ENCODE data around the gene LPIN3. TPM values are rescaled to one million over a fixed set of nuclear protein-coding genes. Genes with fewer than 3 reads are reported as not detected.

The LPIN3 gene
- total RNA-seq, 2 experiments from 2014 or later: 2.2 to 2.5 TPM

DNA sequence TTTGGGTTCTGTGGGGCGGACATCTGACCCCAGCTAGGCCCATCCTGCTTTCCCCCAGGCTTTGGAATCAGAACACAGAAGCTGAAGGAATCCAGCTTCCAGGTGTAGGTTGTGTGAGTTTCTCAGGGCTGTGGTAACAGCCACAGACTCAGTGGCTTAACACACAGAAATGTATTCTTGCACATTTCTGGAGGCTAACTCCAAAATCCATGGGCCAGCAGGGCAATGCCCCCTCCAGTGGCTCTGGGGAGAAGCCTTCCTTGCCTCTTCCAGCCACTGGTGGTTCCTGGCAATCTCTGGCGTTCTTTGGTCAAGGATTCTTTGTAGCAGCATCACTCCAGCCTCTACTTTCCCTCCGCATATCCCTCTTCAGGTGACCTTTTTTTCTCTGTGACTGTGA lies 27.3 kb downstream of the LPIN3 start:
- DNase-seq: no peak
- Mint-ChIP-seq H3K9me3 (peaks cover 7% of the 10 kb centered on the region), H3K36me3 (peaks cover 4% of the 10 kb centered on the region), H3K4me1 (no peaks in the 10 kb centered on the region), H3K27me3 (peaks cover 48% of the 10 kb centered on the region), H3K27ac (no peak overlapping the region), H3K4me3 (no peak overlapping the region)
- ATAC-seq (ENCODE audit: low read depth): no peak
- POLR2A ChIA-PET: interaction anchor here (1.1 kb wide), 1 partner anchor 10 kb away, joined by 3 read pairs; no protein-coding TSS in a partner anchor

DNA sequence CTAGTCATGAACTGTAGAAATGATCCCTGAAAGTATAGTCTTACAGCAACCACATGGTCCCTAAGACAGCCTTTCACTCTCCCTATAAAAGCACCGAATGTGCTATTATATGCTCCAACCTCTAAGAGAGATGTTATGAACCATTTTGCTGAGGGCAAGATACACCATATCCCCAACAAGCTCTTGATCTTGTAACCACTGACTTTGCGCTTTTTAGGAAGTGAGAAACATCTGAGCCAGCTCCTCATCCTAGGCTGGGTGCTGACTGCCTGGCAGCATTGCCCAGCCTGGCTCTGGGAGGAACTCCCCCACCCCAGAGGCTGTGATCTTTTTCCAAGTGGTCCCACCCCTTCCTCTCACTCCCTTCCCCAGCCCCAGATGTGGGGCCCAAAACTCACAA lies 29.1 kb downstream of the LPIN3 start:
- H3K27ac Mint-ChIP-seq: no peak overlapping the region

DNA sequence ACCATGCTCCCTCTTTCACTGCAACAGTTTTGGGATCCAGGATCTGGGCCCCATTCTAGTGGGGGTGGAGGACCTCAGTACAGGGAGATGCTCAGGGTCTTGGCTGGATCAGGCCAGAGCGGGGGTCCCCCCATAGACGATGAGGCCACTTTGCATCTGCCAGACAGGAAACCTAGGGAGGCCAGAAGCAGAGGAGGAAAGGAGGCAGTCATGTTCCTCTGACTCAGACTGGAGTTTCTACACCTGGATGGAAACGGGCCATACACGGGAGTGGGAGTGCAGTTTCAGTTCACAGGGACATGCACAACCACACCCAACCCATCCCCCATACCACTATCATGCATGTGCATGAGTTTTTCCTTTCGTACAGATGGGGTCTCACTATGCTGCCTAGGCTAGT lies 29.6 kb downstream of the LPIN3 start:
- ATAC-seq (ENCODE audit: low read depth) (no peak), DNase-seq (no peak)
- Mint-ChIP-seq H3K36me3 (peaks cover 4% of the 10 kb centered on the region), H3K4me3 (no peak overlapping the region), H3K4me1 (no peaks in the 10 kb centered on the region), H3K9me3 (peaks cover 7% of the 10 kb centered on the region), H3K27me3 (peaks cover 46% of the 10 kb centered on the region), H3K27ac (no peak overlapping the region)
- POLR2A ChIA-PET: no interaction called here

More for the DNA sequence above, 29.1 kb downstream of the LPIN3 start:
- POLR2A ChIA-PET: no interaction called here
- H3K36me3 Mint-ChIP-seq: peaks cover 4% of the 10 kb centered on the region
- H3K4me1 Mint-ChIP-seq: no peaks in the 10 kb centered on the region
- no peak overlapping the region for H3K4me3 Mint-ChIP-seq
- ATAC-seq (ENCODE audit: low read depth) (no peak), DNase-seq (no peak)
- peaks cover 7% of the 10 kb centered on the region for H3K9me3 Mint-ChIP-seq
- peaks cover 51% of the 10 kb centered on the region for H3K27me3 Mint-ChIP-seq

DNA sequence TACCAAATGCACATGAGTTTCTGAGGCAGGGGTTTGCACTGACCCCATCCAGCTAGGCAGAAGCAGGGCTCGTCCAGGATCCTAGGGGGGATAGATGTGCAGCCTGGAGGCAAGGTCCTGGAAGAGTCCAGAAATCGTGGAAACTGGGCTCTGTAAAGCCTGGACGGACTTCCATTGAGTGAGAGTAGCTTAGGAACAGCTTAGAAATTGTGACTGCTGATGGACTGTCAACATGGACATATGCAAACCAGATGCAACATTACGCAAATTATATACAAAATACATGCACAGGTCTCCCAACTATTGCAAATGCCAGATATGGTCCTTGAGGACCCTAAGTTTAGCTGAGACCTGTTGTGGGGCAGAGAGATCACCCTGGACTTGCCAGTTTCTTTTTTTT lies 30.8 kb downstream of the LPIN3 start:
- peaks cover 42% of the 10 kb centered on the region for H3K27me3 Mint-ChIP-seq

DNA sequence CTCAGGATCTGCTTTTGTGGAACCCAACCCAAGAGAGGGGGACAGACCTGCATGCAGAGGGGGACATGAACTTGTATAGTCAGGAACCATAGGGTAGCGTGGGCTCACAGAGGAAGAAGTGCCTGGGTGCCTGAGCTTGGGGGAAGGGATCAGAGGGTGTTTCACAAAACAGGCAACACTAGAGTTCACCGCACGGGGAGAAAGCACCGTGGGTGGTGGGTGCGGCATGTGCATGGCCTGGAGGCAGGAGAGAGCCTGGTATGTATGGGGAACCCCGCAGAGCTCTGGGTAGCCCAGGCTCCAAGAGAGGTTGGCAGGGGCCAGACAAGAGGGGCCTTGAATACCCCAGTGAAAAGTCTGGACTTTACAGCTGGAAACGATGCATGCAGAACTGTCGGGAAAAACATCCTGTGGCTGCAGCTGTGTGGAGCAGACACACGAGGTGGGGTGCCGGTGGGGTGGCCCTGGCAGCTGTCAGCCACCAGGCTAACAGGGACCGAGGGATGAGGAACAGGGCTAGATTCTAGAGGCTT lies 32.7 kb downstream of the LPIN3 start:
- POLR2A ChIA-PET: no interaction called here
- H3K36me3 Mint-ChIP-seq: peaks cover 4% of the 10 kb centered on the region
- peaks cover 46% of the 10 kb centered on the region for H3K27me3 Mint-ChIP-seq
- H3K4me3 Mint-ChIP-seq: no peak overlapping the region
- ATAC-seq (ENCODE audit: low read depth) (no peak), DNase-seq (no peak)
- peaks cover 5% of the 10 kb centered on the region for H3K4me1 Mint-ChIP-seq
- H3K27ac Mint-ChIP-seq: no peak overlapping the region
- peaks cover 7% of the 10 kb centered on the region for H3K9me3 Mint-ChIP-seq

More for the DNA sequence above, 30.8 kb downstream of the LPIN3 start:
- DNase-seq: no peak
- no peak for ATAC-seq (ENCODE audit: low read depth)
- no peak overlapping the region for H3K27ac Mint-ChIP-seq
- H3K9me3 Mint-ChIP-seq: peaks cover 7% of the 10 kb centered on the region
- POLR2A ChIA-PET: no interaction called here
- H3K4me3 Mint-ChIP-seq: no peak overlapping the region
- H3K4me1 Mint-ChIP-seq: no peaks in the 10 kb centered on the region
- peaks cover 4% of the 10 kb centered on the region for H3K36me3 Mint-ChIP-seq

DNA sequence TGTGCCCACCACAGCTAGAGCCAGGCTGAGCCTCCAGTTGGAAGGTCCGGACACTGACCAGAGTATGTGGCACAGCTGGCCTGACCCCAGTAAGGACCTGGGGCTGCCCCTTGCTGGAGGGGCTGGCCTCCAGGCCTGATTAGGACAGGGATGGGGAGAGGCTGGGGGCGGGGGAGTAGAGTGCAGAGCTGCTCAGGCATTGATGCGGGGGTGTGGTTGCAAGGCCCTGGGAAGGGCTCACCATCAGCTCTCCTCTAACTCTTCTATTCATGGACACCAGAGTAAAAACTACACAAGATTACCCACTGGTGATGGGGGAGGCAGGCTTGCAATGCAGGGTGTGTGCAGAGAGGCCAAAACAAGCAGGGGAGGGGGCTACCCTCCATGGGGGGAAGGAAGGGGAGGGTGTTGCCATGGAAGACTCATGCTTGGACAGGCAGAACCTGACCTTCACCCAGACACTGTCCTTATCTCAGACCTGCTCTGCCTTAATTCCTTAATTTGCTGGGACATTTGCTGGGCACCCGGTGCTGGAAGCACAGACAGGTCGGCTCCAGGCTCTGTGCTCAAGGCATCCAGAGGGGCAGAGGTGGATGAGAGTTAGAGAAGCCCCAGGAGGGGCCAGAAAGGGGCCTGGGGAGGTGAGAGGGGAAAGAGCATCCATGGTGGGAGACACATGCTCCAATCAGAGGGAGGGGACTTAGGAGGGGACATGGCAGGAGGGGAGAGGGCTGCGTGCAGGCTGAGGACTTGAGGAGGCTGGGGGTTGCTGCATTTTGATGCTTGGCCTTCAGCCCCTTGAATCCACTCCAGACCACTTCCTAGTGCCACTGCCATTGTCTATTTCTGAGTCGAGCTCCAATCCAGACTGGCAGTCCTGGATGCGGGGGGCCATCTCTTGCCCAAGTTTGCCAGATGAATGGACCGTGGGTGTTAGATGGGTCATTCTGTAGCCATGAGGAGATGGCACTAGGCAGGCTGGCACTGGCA lies 33.6 kb downstream of the LPIN3 start:
- Mint-ChIP-seq H3K27ac (no peak overlapping the region), H3K4me1 (peaks cover 5% of the 10 kb centered on the region), H3K9me3 (peaks cover 7% of the 10 kb centered on the region), H3K4me3 (no peak overlapping the region), H3K27me3 (peaks cover 46% of the 10 kb centered on the region), H3K36me3 (peaks cover 4% of the 10 kb centered on the region)
- POLR2A ChIA-PET: no interaction called here
- DNase-seq (no peak), ATAC-seq (ENCODE audit: low read depth) (no peak)

DNA sequence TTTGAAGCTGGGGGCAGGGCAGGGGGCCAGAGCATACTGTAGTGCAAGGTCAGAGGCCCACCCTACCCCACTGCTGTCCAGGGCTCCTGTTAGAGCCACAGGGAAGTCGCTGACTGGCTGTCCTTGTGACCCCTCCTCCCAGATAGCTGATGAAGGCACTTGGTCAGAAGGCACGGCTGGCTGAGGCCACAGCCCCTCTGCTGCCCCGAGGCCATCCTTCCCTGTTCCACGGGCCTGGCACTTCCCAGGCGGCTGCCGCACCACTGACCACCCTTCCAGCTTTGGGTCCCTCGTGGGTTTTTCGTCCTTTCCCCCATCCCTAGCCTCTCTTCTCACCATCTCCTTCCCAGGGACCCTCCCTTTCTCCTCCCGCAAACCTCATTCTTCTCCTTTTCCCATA lies 35.2 kb downstream of the LPIN3 start:
- H3K4me3 Mint-ChIP-seq: no peak overlapping the region
- H3K4me1 Mint-ChIP-seq: peaks cover 9% of the 10 kb centered on the region
- DNase-seq (no peak), ATAC-seq (ENCODE audit: low read depth) (no peak)
- POLR2A ChIA-PET: no interaction called here
- H3K27ac Mint-ChIP-seq: no peak overlapping the region
- peaks cover 56% of the 10 kb centered on the region for H3K27me3 Mint-ChIP-seq
- peaks cover 4% of the 10 kb centered on the region for H3K36me3 Mint-ChIP-seq
- peaks cover 6% of the 10 kb centered on the region for H3K9me3 Mint-ChIP-seq

DNA sequence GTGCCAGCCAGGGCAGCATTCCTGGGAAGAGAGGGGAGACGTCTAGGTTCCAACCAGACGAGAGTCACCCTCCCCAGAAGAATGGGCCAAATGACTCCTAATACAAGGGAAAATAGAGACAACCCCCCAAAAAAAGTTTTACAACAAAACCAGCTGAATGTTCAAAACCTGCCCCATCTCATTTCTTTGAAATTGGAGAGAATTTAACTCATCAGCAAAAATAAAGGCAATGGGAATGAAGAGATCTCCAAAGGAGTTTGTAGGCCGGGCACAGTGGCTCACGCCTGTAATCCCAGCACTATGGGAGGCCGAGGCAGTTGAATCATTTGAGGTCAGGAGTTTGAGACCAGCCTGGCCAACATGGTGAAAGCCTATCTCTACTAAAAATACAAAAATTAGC lies 35.7 kb downstream of the LPIN3 start:
- DNase-seq: no peak
- Mint-ChIP-seq H3K9me3 (peaks cover 2% of the 10 kb centered on the region), H3K27ac (no peak overlapping the region), H3K27me3 (peaks cover 56% of the 10 kb centered on the region), H3K36me3 (peaks cover under 1% of the 10 kb centered on the region), H3K4me3 (no peak overlapping the region), H3K4me1 (peaks cover 9% of the 10 kb centered on the region)
- no peak for ATAC-seq (ENCODE audit: low read depth)
- POLR2A ChIA-PET: no interaction called here

DNA sequence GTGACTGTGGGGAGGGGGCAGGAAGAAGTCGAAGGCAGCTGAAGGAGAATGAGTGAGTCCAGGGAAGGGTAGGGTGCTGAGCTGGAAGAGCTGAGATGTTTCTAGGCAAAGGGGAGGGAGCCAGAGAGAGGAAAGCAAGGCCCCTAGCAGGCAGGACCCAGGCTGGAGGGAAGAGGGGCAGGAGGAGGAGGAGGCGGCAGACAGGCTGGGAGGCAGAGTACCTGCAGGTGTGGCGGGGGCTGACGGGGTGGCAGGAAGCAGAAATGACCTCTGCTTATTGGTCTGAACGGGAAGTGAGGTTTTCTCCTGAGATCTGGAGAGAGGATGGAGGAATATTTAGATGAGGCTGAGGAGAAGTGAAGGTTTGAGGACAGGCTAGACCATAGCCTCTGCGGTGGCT lies 36.7 kb downstream of the LPIN3 start:
- no peaks in the 10 kb centered on the region for H3K36me3 Mint-ChIP-seq
- POLR2A ChIA-PET: no interaction called here
- H3K27me3 Mint-ChIP-seq: peaks cover 59% of the 10 kb centered on the region
- H3K4me1 Mint-ChIP-seq: peaks cover 9% of the 10 kb centered on the region
- no peak for ATAC-seq (ENCODE audit: low read depth)
- peaks cover 1% of the 10 kb centered on the region for H3K9me3 Mint-ChIP-seq
- no peak overlapping the region for H3K27ac Mint-ChIP-seq
- no peak for DNase-seq
- no peak overlapping the region for H3K4me3 Mint-ChIP-seq

DNA sequence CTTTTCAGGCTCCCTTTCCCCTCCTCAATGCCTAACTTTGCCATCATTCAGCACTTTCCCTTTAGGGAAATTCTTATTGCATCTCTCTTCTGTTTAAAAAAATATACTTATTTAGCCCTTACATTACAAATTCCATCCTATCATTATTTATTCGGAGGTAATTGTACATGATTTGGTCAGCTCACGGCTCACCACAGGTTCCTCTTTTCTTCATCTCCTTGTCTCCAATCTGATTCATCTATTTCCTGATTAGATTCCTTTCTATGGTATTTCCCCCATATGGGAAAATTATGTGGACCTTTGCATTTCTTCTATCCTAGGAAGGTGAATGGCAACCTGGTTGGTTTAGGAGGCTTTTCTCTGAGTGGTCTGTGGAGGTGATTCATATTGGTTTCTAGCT lies 38.9 kb downstream of the LPIN3 start:
- Mint-ChIP-seq H3K36me3 (no peaks in the 10 kb centered on the region), H3K27me3 (peaks cover 54% of the 10 kb centered on the region), H3K4me1 (peaks cover 9% of the 10 kb centered on the region), H3K27ac (no peak overlapping the region), H3K4me3 (no peak overlapping the region), H3K9me3 (peaks cover 2% of the 10 kb centered on the region)
- DNase-seq (no peak), ATAC-seq (ENCODE audit: low read depth) (no peak)
- POLR2A ChIA-PET: no interaction called here

DNA sequence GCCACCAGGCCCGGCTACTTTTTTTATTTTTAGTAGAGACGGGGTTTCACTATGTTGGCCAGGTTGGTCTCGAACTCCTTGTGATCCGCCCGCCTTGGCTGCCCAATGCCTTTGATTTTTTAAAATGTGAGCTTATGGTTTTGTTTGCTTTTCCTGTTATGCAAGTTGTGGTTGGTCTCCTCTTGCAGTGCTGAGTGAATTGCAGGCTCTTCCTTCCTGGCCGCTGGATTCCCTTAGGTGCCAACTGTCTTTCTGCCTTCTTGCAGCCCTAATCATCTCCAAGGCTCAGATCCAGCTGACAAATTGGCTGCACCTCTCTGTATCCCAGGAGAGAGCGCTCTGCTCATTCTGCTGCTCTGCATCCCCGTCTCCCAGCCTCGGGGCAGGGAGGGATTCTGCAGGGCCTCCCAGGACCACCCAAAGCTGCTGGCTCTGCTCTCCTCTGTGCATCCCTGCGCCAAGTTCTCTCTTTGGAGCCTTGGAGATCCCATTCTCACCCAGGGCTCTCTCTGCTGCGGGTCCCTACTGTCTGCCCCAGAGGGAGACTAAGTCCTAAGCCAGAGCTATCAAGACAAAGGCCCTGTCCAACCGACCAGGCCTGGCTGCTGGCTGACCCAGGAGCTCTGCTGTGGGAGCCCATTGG lies 40.1 kb downstream of the LPIN3 start:
- H3K4me1 Mint-ChIP-seq: peaks cover 9% of the 10 kb centered on the region
- no peaks in the 10 kb centered on the region for H3K36me3 Mint-ChIP-seq
- H3K9me3 Mint-ChIP-seq: peaks cover 2% of the 10 kb centered on the region
- ATAC-seq (ENCODE audit: low read depth) (no peak), DNase-seq (no peak)
- no peak overlapping the region for H3K27ac Mint-ChIP-seq
- POLR2A ChIA-PET: no interaction called here
- no peak overlapping the region for H3K4me3 Mint-ChIP-seq
- H3K27me3 Mint-ChIP-seq: peaks cover 54% of the 10 kb centered on the region

DNA sequence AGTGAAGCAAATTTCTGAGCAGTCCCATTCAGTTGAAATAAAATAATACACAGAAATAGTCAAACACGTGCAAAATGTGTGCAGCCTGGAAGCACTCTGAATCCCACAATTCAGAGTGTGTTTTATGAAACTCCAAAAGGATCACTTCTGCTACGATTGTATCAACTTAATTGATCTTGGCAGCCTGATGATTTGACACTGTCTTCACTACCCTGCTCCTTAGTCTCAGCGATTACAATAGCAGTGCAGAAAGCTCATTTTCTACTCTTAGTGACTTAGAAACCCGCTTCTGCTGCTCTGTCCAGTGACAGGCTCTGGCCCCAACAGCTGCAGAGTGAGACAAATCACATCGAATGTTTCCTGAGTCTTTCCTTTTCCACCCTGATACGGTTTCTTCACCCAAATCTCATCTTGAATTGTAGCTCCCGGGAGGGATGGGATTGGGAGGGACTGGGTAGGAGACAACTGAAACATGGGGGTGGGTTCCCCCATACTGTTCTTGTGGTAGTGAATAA lies 42.2 kb downstream of the LPIN3 start:
- ATAC-seq (ENCODE audit: low read depth) (no peak), DNase-seq (no peak)
- Mint-ChIP-seq H3K9me3 (peaks cover 2% of the 10 kb centered on the region), H3K36me3 (no peaks in the 10 kb centered on the region), H3K27ac (no peak overlapping the region), H3K4me3 (no peak overlapping the region), H3K27me3 (peaks cover 44% of the 10 kb centered on the region), H3K4me1 (peaks cover 4% of the 10 kb centered on the region)
- POLR2A ChIA-PET: no interaction called here

DNA sequence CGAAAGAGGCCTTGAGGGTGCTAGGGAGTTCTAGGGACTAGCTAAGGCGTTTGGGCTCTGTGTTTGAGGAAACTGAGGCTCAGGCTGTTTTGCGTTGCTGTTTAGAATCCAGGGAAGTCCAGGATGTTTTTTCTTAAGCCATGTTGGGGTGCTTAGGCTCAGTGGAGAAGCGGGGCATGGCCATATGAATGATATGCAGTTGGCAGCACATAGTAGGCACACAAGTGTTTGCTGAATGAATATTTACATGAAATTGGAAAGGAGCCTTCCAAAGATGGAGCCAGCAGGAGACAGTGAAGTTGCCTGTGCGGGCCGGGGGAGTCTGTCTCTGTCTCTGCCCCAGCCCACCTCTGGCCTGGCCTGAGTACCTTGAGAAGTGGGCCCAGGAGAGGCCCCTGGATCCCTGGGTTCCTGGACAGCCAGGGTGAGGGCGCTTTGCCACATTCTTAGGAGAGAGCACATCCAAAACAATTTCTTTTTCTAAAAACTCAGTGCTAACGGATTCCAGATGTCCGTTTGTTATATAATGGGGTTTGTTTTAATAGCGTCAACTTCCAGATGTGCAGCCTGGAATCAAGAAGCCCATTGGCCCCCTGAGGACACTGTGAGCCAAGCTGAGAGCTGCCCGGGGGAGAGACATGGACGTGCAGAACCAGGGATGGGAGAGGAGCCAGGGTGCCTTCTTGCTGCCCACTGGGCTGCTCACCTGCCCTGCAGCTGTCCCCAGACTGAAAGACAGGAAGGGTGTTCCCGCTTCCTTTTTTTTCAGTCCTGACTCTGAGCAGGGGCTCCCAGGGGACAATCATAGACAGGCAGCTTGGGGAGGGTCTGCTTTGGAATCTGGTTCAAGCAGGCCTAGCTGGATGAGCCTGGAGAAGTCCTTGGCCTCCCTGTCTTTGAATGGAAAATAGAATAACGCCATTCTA lies 46.1 kb downstream of the LPIN3 start:
- Mint-ChIP-seq H3K27me3 (peaks cover 22% of the 10 kb centered on the region), H3K9me3 (peaks cover 2% of the 10 kb centered on the region), H3K27ac (no peak overlapping the region), H3K36me3 (no peaks in the 10 kb centered on the region), H3K4me3 (no peak overlapping the region), H3K4me1 (no peaks in the 10 kb centered on the region)
- ATAC-seq (ENCODE audit: low read depth) (no peak), DNase-seq (no peak)
- POLR2A ChIA-PET: no interaction called here

Data from activated naive CD8-positive, alpha-beta T cell treated with anti-CD3 and anti-CD28 coated beads, Interleukin-2, amount 10 ng/mL, durations not matched to agents 7 days and 5 days (primary cell).